HG03045 (cell line): ENCODE data around the gene CORO2B.

Experiments used
- ATAC-seq: cut with Tn5 transposase; IDR thresholded peaks from one replicate; pipeline ENCODE4 v1.9.1; 2021; ENCODE audit warnings: mild to moderate bottlenecking, moderate library complexity; ENCODE audit not compliant: unreplicated experiment

CORO2B gene

GRCh38 chr15:68763063-68763462 is 184.3 kb downstream of the CORO2B start:
- ATAC-seq = no peak

DNA sequence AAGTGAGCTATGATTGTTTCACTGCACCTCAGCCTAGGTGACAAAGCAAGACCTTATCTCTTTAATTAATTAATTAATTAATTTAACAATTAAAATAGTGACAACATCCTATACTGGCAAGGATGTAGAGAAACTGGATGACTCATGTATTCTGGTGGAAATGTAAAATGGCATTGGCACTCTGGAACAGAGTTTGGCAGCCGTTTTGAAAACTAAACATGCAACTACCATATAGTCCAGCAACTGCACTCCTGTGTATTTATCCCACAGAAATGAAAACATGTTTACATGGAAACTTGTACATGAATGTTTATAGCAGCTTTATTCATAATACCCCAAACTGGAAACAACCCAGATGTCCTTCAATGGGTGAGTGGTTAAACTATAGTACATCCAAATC is 185.3 kb downstream of the CORO2B start:
- ATAC-seq = no peak

DNA sequence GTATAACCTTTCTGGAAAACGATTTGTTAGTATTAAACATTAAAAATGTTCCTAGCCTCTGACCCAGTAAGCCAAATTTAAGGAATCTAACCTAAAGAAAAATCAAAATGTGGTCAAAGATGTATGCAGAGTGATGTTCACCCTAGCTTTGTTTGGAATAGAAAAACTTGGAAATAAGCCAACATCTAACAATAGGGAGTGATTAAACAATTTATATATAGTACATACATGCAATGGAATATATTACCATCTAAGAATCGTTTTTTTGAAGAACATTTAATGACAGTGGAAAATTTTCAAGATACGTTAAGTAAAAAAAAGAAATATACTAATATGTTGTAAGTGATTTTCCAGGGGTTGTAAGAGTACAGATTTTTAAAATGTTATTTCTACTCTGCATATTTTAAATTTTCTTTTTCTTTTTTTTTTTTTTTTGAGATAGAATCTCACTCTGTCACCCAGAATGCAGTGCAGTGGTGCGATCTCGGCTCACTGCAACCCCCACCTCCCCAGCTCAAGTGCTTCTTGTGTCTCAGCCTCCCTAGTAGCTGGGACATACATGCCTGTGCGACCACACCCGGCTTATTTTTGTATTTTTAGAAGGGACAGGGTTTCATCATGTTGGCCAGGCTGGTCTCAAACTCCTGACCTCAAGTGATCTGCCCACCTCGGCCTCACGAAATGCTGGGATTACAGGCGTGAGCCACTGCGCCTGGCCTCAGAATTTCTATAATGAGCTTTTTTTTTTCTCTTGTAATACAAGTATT is 187.0 kb downstream of the CORO2B start:
- no peak for ATAC-seq

GRCh38 chr15:68767833-68768232 is 189.0 kb downstream of the CORO2B start:
- ATAC-seq = no peak

DNA sequence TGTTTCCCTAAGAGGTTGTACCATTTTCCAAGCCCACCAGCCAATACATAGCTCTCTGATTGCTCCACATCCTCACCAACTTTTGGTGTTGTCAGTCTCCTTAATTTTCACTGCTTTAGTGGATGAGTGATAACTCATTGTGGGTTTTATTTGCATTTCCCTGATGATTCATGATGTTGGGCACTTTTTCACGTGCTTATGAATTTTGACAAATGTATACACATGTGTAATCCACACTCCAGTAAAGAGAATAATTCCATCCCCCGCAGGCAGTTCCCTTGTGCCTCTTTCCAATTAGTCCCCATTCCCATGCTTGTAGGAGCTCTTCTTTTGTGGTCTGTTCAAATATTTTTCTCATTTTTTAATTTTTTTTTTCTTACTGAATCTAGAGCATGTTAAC is 189.5 kb downstream of the CORO2B start:
- no peak for ATAC-seq

DNA sequence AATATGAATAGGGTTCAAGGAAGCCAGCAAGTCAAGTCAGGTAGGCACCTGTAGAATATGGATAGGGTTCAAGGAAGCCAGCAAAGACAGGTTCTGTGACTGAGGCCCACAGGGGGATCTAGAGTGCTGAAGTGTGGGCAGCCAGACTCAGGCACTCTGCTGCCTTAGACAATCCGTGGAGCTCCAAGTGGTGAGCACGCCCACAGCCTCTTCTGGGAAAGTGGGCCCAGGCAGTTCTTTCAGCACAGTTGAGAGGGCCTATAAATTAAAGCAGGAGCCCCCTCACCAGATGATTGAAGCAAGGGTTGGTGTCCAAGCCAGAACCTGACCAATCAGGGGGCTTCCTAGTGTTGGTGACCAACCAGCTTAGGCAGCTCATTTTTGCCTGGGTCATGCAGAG is 190.9 kb downstream of the CORO2B start:
- ATAC-seq = no peak

DNA sequence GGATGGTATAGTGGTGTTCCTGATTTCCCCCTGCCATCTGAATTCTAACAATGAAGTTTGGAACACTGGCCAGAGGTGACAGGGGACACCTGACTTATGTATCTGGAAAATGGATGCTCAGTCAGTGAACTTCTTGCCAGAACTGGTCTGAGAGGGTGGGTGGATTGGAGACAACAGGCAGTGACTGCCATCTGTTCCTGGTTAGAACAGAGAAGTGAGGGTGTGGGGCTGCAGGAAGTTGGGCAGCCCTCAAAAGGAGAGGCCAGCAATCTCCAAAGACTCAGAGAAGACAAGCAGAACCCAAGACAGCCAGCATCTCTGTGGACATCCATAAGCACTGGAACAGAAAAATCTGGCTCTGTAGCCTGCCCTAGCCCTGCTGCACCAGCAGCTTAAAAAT is 191.4 kb downstream of the CORO2B start:
- ATAC-seq = no peak

DNA sequence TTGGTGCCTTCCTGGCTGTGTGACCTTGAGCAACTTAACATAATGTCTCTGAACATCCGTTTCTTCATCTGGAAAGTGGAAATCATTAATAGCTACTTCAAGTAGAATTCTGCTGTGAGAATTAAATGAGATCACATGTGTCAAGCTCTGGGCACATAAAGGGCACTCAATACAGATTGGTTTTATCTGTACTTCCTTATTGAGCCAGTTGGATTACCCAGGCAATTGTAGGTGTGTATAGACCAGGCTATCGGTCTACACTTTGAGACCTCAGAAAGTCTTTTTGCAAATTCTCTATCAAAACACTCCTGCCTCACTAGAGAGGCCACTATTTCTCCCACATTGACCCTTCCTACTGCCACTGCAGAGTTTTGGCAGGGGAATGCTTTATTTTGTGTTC is 194.2 kb downstream of the CORO2B start:
- no peak for ATAC-seq

DNA sequence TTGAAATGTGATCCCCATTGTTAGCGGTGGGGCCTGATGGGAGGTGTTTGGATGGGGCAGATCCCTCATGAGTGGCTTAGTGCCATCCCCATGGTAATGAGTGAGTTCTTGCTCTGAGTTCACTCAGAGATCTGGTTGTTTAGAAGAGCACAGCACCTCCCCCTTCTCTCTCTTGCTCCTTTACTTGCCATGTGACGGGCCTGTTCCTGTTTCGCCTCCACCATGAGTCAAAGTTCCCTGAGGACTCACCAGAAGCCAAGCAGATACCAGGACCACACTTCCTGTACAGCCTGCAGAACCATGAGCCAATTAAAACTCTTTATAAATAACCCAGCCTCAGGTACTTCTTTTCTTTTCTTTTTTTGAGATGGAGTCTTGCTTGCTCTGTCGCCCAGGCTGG is 195.3 kb downstream of the CORO2B start:
- ATAC-seq = no peak

DNA sequence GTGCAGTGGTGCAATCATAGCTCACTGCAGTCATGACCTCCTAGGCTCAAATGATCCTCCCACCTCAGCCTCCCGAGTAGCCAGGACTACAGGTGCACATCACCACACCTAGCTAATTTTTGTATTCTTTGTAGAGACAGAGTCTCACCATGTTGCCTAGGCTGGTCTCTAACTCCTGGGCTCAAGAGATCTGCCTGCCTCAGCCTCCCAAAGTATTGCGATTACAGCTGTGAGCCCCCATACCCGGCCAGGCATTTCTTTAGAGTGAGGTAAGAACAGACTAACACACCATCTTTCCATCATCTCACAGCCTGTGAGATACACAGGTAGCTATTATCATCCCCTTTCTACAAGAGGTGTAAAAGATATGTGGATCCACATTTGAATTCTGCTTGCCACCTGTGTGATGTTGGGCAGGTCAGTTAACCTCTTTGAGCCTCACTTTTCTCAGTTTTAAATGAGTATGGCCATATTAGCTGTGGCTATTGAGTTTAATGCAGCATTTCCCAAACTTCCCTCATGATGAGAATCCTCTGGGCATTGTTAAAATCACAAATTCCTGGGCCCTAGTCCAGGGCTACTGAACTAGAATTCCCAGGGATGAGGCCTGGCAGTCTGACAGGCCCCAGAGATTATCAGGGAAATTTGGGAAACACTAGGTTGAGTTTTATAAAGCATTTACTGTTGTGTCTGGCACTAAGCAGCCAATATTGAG is 195.9 kb downstream of the CORO2B start:
- ATAC-seq = no peak

GRCh38 chr15:68775236-68775577 is 196.4 kb downstream of the CORO2B start:
- ATAC-seq = no peak

DNA sequence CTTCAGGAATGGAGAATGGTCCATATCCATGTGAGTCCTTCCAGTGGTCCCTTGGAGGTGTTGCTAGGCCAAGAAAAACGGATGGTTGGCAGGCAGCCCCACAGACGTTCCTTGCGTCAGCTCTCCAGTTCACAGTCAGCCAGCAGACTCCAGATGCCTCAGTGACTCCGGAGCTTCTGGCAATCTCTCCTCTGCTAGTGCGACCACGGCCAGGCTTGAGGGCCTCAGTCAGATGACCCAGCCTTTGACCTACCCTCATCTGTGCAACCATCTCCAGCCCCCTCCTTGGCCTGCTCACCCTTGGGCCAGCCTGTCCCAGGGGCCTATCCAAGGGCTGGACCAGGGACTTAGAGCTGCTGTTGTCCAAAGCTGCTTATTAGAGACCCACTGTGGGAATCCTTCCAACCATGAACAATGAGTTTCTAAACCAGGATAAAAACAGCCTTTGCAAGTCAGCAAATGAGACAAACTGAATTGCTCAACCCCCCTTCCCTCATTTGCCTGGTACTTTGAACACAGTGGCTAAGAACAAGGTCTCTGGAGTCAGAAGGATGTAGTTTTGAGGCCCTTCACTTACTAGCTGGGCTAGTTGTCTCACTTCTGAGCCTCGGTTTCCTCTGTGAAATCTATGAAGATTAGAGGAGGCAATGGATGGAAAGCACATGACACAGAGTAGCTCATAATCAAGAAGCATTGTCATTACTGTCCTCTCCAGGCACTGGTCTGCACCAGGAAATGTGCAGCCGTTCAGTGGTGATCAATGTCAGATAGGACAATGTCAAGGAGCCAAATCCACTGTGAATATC is 197.1 kb downstream of the CORO2B start:
- no peak for ATAC-seq

GRCh38 chr15:68776477-68777270 is 197.9 kb downstream of the CORO2B start:
- ATAC-seq = no peak
